ENCODE results near the gene PHLDA3.

Gene PHLDA3

GRCh38 chr1:201421041-201421440 is 47.9 kb downstream of the PHLDA3 start:
- Histone ChIP-seq H3K27ac (ENCODE audit: insufficient read depth, low read depth, low read length, poor library complexity, severe bottlenecking) (no peak overlapping the region), H3K4me1 (ENCODE audit: control insufficient read depth, insufficient read depth, low read length) (peaks cover 15% of the 10 kb centered on the region), H3K9me3 (ENCODE audit: control insufficient read depth, low read length) (no peaks in the 10 kb centered on the region), H3K4me3 (ENCODE audit: insufficient read depth, low read depth, low read length) (no peak overlapping the region), H3K27me3 (ENCODE audit: control insufficient read depth, insufficient read depth, low read length, poor library complexity, severe bottlenecking) (no peaks in the 10 kb centered on the region), H3K36me3 (ENCODE audit: control insufficient read depth, insufficient read depth, low read length) (no peaks in the 10 kb centered on the region)
- 77 to 79% methylated on average over 8 of the region's 8 CpGs for WGBS, 2 experiments

- Histone ChIP-seq H3K27me3 (ENCODE audit: control insufficient read depth, insufficient read depth, low read length, poor library complexity, severe bottlenecking) (no peaks in the 10 kb centered on the region), H3K4me3 (ENCODE audit: insufficient read depth, low read depth, low read length) (no peak overlapping the region), H3K27ac (ENCODE audit: insufficient read depth, low read depth, low read length, poor library complexity, severe bottlenecking) (no peak overlapping the region), H3K36me3 (ENCODE audit: control insufficient read depth, insufficient read depth, low read length) (no peaks in the 10 kb centered on the region), H3K9me3 (ENCODE audit: control insufficient read depth, low read length) (no peaks in the 10 kb centered on the region), H3K4me1 (ENCODE audit: control insufficient read depth, insufficient read depth, low read length) (peaks cover 15% of the 10 kb centered on the region)
- WGBS, 2 experiments, result 93% methylated on average over 7 of the region's 7 CpGs
Observed at GRCh38 chr1:201420608-201421002, 48.4 kb downstream of the PHLDA3 start.

- 89 to 92% methylated on average over 12 of the region's 12 CpGs for WGBS, 2 experiments
- Histone ChIP-seq H3K27ac (ENCODE audit: insufficient read depth, low read depth, low read length, poor library complexity, severe bottlenecking) (no peak overlapping the region), H3K27me3 (ENCODE audit: control insufficient read depth, insufficient read depth, low read length, poor library complexity, severe bottlenecking) (no peaks in the 10 kb centered on the region)
Observed at GRCh38 chr1:201419746-201420607, 49.0 kb downstream of the PHLDA3 start.

GRCh38 chr1:201419256-201419655 is 49.7 kb downstream of the PHLDA3 start:
- no peak overlapping the region for H3K27ac ChIP-seq (ENCODE audit: insufficient read depth, low read depth, low read length, poor library complexity, severe bottlenecking)
- H3K4me1 ChIP-seq (ENCODE audit: control insufficient read depth, insufficient read depth, low read length), result peaks cover 15% of the 10 kb centered on the region
- 93 to 94% methylated on average over 4 of the region's 4 CpGs for WGBS, 2 experiments
- no peaks in the 10 kb centered on the region for H3K9me3 ChIP-seq (ENCODE audit: control insufficient read depth, low read length)
- H3K36me3 ChIP-seq (ENCODE audit: control insufficient read depth, insufficient read depth, low read length), result no peaks in the 10 kb centered on the region
- no peaks in the 10 kb centered on the region for H3K27me3 ChIP-seq (ENCODE audit: control insufficient read depth, insufficient read depth, low read length, poor library complexity, severe bottlenecking)
- no peak overlapping the region for H3K4me3 ChIP-seq (ENCODE audit: insufficient read depth, low read depth, low read length)

More at GRCh38 chr1:201419746-201420607, 49.0 kb downstream of the PHLDA3 start:
- Histone ChIP-seq H3K36me3 (ENCODE audit: control insufficient read depth, insufficient read depth, low read length) (no peaks in the 10 kb centered on the region), H3K4me1 (ENCODE audit: control insufficient read depth, insufficient read depth, low read length) (peaks cover 15% of the 10 kb centered on the region), H3K4me3 (ENCODE audit: insufficient read depth, low read depth, low read length) (no peak overlapping the region), H3K9me3 (ENCODE audit: control insufficient read depth, low read length) (no peaks in the 10 kb centered on the region)

- 92 to 98% methylated on average over 3 of the region's 3 CpGs for WGBS, 2 experiments
- H3K27me3 ChIP-seq (ENCODE audit: control insufficient read depth, insufficient read depth, low read length, poor library complexity, severe bottlenecking), result no peaks in the 10 kb centered on the region
- no peaks in the 10 kb centered on the region for H3K9me3 ChIP-seq (ENCODE audit: control insufficient read depth, low read length)
- H3K27ac ChIP-seq (ENCODE audit: insufficient read depth, low read depth, low read length, poor library complexity, severe bottlenecking), result no peak overlapping the region
- H3K36me3 ChIP-seq (ENCODE audit: control insufficient read depth, insufficient read depth, low read length), result no peaks in the 10 kb centered on the region
- no peak overlapping the region for H3K4me3 ChIP-seq (ENCODE audit: insufficient read depth, low read depth, low read length)
- peaks cover 15% of the 10 kb centered on the region for H3K4me1 ChIP-seq (ENCODE audit: control insufficient read depth, insufficient read depth, low read length)
Observed at GRCh38 chr1:201418461-201418860, 50.5 kb downstream of the PHLDA3 start.

Data from ectodermal cell (in vitro differentiated cells).